Measurements from ENCODE around the gene DAND5.

- TF ChIP-seq POLR2A (IDR thresholded peaks at IDR 0.05; ENCODE audit: extremely low read depth, insufficient read length) (no peak), CTCF (IDR thresholded peaks at IDR 0.05; ENCODE audit: low read depth, low read length) (no peak)
Observed at GRCh38 chr19:12987190-12987589, 17.8 kb downstream of the DAND5 start.
